DMS153 (cell line): ENCODE measurements around the gene CPXM2.

Experiments
- DNase-seq: peaks from one replicate; lab custom pipeline; 2025; lab: John Stamatoyannopoulos, UW

CPXM2 gene

GRCh38 chr10:123904834-123905409, 13.3 kb upstream of the CPXM2 start:
- no peak for DNase-seq

- DNase-seq = no peak
These were observed 12.0 kb upstream of the CPXM2 start for GRCh38 chr10:123903621-123904020.

GRCh38 chr10:123901621-123902020, 10.0 kb upstream of the CPXM2 start:
- no peak for DNase-seq

GRCh38 chr10:123897146-123897545, 5.5 kb upstream of the CPXM2 start:
- peak; percentile 15 for DNase-seq

GRCh38 chr10:123896246-123896927, 4.8 kb upstream of the CPXM2 start:
- DNase-seq = no peak

GRCh38 chr10:123893651-123894050, 2.0 kb upstream of the CPXM2 start:
- no peak for DNase-seq

DNA sequence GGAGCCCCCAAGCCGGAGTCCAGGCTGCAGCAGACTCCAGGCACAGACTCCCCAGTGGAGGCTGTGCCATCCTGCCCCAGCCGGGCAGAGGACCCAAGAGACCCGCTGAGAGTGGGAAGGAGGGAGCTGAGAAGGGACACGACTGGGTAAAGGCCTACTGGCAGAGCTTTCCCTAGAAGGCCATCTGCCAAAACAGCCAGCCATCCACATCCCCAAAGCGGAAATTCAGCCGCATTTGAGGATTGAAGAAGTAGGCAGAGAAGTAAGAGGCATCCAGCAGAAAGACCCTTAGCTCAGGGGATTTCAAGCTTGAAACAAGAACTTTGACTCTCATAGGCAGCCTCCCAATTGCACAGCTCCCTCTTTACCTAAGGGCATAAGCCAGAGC, 857 bp downstream of the CPXM2 start:
- no peak for DNase-seq

- DNase-seq = no peak
These were observed 1.4 kb downstream of the CPXM2 start for GRCh38 chr10:123890226-123890625.

GRCh38 chr10:123889821-123890220, 1.8 kb downstream of the CPXM2 start:
- DNase-seq = no peak

GRCh38 chr10:123888751-123889150, 2.9 kb downstream of the CPXM2 start:
- DNase-seq = no peak

GRCh38 chr10:123888256-123888655, 3.4 kb downstream of the CPXM2 start:
- no peak for DNase-seq

GRCh38 chr10:123886292-123886691, 5.3 kb downstream of the CPXM2 start:
- no peak for DNase-seq

DNA sequence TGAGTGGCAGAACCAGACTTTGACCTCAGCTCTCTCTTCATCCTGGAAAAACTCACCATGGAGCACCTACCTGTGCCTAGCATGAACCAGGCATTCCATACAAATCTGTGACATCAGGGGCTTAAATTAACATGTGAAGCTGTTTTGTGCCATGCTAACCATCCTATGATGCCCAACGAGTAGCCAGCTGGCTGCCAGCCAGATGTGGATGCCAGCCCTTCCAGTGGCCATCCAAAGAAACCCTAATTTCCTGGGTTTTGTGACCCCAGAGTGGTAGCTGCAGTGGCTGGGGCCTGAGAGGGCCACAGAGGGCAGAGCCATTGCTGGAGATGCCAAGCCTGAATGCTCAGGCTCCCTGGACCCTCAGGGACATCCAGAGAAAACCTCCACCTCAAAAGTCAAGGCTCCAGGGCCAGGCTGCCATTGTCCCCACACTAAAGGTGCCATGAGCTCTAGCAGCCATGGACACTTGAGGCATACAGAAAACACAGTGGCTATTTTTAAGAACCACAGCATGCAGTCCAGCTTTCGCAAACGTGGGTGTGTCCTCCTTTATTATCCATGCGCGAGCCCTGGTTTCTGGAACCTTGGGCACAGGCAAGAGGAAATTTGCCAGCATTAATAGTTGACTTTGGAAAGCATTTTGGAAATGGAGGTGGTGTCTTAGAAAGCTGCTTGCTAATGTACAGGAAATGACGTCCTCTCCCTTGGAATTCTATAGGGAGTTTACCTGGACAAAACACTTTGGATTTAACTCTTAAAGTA, 6.0 kb downstream of the CPXM2 start:
- DNase-seq = no peak

GRCh38 chr10:123884907-123885381, 6.7 kb downstream of the CPXM2 start:
- DNase-seq = no peak

DNA sequence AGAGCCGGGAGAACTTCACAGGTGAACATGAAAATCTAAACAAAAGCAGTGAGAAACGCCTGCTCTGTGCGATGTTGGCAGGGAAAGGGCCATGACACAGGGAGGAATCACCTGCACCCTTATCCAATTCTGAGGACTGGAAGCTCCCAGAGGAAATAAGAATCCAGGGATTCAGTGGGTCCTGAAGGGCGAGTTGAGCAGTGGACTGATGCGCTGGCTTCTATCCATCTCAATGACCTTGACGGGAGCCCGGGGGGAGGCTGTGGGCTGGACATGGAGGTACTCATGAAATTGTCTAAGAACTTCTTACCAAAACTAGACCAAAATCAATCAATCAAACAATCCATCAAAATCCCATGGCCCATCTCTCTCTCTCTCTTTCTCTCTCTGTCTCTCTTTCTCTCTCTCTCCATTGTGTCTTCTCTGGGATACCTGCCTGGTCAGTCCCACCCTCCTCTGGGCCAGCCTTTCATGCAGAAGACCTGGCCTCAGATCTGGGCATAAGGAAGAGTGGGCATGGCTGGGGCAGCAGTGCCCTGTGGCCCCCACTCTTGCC, 7.2 kb downstream of the CPXM2 start:
- DNase-seq = no peak

DNA sequence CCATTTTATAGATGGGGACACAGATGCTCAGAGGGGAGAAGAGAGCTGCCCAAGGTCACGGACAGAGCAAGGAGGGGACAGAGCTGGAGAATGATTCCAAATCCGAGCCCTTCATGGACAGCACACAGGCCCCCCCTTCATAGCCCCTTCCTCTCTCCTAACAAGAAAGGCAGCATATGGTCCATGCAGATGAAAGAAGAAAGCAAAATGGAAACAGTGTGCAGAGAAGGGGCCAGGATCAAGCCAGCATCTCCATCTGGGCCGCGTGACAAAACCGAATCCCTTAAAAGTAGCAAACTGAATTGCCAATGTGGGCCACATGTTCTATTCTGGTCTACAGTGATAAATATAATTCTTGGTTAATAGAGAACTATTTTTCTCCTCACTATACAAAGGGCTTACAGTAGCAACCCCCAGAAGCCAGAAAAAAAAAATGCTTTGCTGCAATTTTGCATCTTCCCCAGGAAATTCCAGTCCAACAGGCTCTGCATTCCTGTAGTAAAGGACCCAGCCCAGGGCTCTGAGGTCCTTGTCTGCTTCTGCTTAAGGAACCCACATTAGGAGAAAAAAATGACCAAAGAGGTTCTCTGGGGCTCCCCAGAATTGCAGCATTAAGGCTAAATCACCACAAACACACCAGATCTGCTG, 7.8 kb downstream of the CPXM2 start:
- no peak for DNase-seq

- DNase-seq = no peak
These were observed 8.7 kb downstream of the CPXM2 start for GRCh38 chr10:123882681-123883445.

DNA sequence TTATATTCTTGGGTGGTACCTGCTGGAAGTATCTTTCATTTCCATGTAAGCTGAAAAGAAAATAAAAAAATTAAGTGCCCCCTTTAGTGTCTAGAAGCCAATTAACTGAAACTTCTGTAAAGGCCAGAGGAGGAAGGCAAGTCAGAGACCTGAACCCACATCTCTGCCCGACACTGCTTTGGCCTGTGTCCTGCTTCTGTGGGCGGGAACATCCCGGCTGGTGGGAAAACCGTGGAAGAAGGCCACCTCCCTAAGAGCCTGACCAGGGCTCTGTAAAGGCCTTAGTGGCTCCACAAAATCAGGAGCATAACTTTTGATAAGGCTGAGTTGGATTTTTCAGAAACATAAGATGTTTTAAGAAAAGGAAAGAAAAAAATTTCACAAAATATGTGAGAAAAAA, 9.4 kb downstream of the CPXM2 start:
- no peak for DNase-seq

GRCh38 chr10:123879606-123880257, 11.9 kb downstream of the CPXM2 start:
- DNase-seq = no peak

GRCh38 chr10:123878666-123879303, 12.8 kb downstream of the CPXM2 start:
- DNase-seq = no peak

DNA sequence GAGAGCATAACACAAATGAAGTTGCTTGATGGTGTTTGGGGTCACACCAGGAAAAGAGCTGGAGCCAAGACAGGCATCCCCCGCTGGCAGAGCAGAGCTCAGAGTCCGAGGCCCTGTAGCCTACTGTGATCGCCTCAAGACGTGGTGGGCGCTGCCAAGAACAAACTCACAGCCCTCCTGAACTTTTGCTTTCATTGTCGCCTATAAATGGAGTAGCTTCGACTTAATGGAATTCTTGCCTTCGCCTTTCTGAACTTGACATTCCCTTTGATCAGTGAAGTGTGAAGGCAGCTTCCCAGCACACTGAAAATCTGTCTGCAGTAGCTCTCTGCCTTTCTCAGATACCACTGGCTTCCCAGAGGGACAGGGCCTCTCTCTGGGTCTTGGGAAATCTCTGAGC, 21.3 kb downstream of the CPXM2 start:
- DNase-seq = no peak
